ENCODE data around the gene PSAP. TPM values are rescaled to one million over a fixed set of nuclear protein-coding genes. Genes with fewer than 3 reads are reported as not detected.

PSAP gene
- total RNA-seq, 4 donors from 2014 or later, result 757 to 1,009 (median 906) TPM

DNA sequence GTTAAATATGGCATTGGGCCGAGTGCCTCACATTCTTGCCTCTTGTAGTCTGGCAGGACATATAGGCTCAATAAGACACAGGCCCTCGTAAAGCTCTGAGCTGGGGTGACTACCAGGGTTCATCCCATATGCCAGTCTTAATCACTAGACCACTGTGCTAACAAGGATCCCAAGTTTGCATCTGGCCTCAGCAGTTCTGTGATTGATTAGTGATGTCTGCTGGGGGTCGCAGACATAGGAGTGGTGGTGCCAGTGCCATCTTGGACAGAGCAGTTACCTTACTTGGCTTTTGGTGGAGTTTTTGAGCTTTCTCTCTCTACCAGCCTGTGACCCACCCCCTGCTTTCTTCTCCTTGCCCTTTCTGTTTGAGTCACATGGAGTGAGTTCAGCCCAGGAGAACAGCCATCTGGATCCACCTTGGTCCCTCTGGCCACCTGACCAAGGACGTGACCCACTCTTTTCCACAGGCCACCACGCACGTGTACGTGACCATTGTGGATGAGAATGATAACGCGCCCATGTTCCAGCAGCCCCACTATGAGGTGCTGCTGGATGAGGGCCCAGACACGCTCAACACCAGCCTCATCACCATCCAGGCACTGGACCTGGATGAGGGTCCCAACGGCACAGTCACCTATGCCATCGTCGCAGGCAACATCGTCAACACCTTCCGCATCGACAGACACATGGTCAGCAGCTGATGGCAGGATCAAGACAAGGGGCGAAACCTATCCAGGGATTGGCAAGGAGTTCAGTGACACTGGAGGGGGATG, 73.7 kb downstream of the PSAP start:
- no peak for DNase-seq (ENCODE audit: low spot score in 2 of 2)
- TF ChIP-seq EP300 (IDR thresholded peaks at IDR 0.05) (no peak), POLR2A (IDR thresholded peaks at IDR 0.05) (no peak)
- TF ChIP-seq, protein P1, sequence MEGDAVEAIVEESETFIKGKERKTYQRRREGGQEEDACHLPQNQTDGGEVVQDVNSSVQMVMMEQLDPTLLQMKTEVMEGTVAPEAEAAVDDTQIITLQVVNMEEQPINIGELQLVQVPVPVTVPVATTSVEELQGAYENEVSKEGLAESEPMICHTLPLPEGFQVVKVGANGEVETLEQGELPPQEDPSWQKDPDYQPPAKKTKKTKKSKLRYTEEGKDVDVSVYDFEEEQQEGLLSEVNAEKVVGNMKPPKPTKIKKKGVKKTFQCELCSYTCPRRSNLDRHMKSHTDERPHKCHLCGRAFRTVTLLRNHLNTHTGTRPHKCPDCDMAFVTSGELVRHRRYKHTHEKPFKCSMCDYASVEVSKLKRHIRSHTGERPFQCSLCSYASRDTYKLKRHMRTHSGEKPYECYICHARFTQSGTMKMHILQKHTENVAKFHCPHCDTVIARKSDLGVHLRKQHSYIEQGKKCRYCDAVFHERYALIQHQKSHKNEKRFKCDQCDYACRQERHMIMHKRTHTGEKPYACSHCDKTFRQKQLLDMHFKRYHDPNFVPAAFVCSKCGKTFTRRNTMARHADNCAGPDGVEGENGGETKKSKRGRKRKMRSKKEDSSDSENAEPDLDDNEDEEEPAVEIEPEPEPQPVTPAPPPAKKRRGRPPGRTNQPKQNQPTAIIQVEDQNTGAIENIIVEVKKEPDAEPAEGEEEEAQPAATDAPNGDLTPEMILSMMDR (IDR thresholded peaks at IDR 0.05), result no peak
- Histone ChIP-seq H3K36me3 (no peaks in the 10 kb centered on the region), H3K4me1 (peaks cover 0 to 32% (median 19%) of the 10 kb centered on the region in 4 donors), H3K4me3 (no peak overlapping the region), H3K27me3 (no peaks in the 10 kb centered on the region), H3K27ac (no peak overlapping the region), H3K9me3 (no peaks in the 10 kb centered on the region)
- WGBS, 2 donors, result 90 to 94% methylated on average over 17 of the region's 17 CpGs

DNA sequence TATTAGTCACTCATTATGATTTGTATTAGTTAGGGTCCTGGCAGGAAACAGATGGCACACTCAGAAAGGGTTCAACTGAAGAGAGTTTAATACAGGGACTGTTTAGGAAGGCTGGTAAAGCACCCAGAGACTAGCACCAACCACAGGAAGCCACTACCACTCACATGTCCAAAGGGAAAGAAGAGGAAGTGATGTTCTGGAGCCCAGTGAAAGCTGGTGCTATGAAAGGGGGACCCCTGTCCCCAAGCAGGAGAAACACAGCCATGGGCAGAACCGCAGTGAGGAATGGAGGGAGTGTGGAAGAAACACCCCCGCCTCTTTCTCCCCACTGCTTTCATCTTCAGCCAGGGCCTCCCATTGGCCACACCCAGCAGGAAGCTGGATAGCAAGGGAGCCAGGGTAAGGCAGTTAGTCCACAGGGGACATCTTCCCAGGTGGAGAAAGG, 74.5 kb downstream of the PSAP start:
- WGBS, 2 donors, result 57 to 69% methylated on average over 2 of the region's 2 CpGs

DNA sequence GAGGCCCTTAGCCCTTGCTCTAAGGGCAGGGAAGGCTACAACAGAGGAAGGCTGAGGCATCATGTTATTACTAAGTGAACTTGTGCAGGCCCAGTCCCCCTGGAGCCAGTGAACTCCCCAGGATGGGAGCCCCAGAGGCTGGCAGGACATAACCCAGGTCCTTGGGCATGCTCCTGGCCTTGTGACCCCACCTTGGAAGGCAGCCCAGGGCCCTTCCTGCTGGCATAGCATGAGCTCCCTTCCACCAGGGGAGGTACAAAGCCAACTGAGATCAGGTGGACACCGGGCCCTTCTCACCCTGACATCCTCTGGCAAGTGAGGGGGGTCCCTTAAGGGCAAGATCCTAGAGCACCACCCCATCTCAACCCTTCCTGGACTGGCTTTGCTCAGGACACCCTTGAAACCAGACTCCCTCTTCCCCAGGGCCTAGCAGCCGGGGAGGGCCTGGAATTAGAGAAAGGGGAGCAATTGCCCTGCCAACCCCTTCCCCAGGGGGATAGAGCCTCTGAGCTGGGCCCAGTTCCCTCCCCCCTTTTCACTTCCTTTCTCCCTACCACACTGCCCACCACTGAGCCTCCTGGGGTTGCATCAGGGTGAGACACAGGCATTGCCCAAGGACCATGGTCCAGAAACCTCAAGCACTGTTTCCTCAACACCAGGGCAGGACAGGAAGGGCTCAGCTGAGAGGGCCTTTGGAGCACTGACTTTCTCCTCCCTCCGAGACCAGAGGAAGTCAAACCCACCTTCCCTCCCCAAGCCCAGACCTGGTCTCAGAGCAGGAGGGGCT, 75.9 kb downstream of the PSAP start:
- Histone ChIP-seq H3K4me3 (no peak overlapping the region), H3K4me1 (peaks cover under 1 to 55% (median 37%) of the 10 kb centered on the region in 4 donors), H3K27me3 (no peaks in the 10 kb centered on the region), H3K9me3 (no peaks in the 10 kb centered on the region), H3K27ac (peak overlapping the region in 3 of 4 donors; percentile 43 to 98 (median 98)), H3K36me3 (no peaks in the 10 kb centered on the region)
- TF ChIP-seq EP300 (IDR thresholded peaks at IDR 0.05) (peak in 1 of 2 donors; percentile 68), POLR2A (IDR thresholded peaks at IDR 0.05) (no peak)
- TF ChIP-seq, protein P1 (IDR thresholded peaks at IDR 0.05), result no peak
- WGBS, 2 donors, result 73 to 75% methylated on average over 3 of the region's 3 CpGs
- DNase-seq (ENCODE audit: low spot score in 2 of 2), result no peak

More for the DNA sequence above, 74.5 kb downstream of the PSAP start:
- Histone ChIP-seq H3K9me3 (no peaks in the 10 kb centered on the region), H3K36me3 (no peaks in the 10 kb centered on the region), H3K27ac (no peak overlapping the region), H3K4me1 (peaks cover 0 to 41% (median 27%) of the 10 kb centered on the region in 4 donors), H3K4me3 (no peak overlapping the region), H3K27me3 (no peaks in the 10 kb centered on the region)
- TF ChIP-seq EP300 (IDR thresholded peaks at IDR 0.05) (no peak), POLR2A (IDR thresholded peaks at IDR 0.05) (no peak)
- TF ChIP-seq, protein P1 (IDR thresholded peaks at IDR 0.05), result no peak
- no peak for DNase-seq (ENCODE audit: low spot score in 2 of 2)

DNA sequence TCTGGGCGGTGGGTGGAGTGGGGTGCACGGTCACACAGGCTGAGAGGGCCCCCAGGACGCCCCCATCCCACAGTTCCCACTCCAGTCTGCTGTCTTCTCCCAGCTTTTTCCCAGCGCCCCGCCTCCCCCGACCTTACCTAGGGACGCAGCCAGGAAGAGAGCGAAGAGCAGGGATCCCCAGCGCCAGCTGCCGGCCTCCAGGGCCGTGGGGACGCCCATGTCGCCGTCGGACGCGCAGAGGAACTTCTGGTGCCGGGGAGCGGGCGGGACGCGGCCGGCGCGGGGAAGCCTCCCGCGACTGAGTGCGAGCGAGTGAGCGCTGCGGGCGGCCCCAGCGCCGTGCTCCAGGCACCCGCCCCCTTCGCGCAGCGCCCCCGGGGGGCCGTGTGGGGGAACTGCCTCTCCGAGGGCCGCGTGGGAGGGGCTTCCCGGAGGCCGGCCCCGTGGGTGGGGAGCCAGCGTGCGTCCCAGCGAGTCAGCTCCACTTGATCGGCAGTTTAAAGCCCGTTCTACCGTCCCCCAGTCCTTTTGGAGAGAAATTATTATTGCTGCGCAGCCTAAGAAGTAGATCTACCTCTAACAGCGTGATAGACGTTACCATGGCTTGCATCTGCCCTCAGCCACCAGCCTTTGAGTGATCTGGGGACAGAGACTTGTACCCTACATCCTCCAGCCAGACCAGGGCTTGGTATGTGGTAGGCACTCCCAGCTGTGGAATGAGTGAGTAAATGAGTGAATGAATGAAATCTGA, 77.7 kb downstream of the PSAP start, which contains the start of gene VSIR:
TSS of gene VSIR (minus strand) at position 300 of the 751 bp plus-strand sequence. CDS start at position 219, 81 bp downstream.
- Histone ChIP-seq H3K4me3 (peak within 1 kb of the TSS; percentile 80 to 98 (median 89)), H3K4me1 (peaks cover 3 to 72% (median 54%) of the 10 kb centered on the region in 4 donors), H3K27ac (peak within 1 kb of the TSS; percentile 88 to 98 (median 97)), H3K9me3 (no peaks in the 10 kb centered on the region), H3K36me3 (no peaks in the 10 kb centered on the region), H3K27me3 (no peaks in the 10 kb centered on the region)
- 0% methylated on average over 14 to 32 of the region's 55 CpGs for WGBS, 2 donors
- TF ChIP-seq, protein P1 (IDR thresholded peaks at IDR 0.05), result peak; percentile 96 to 98 (median 97)
- TF ChIP-seq EP300 (IDR thresholded peaks at IDR 0.05), result peak in 1 of 2 donors; percentile 93
- peak; percentile 96 to 97 for TF ChIP-seq POLR2A (IDR thresholded peaks at IDR 0.05)
- DNase-seq (ENCODE audit: low spot score in 2 of 2), result peak; percentile 87 to 91

Measured in tibial nerve (tissue), 4 donors.